ENCODE measurements around the gene PFN1. TPM values are rescaled to one million over a fixed set of nuclear protein-coding genes. Genes with fewer than 3 reads are reported as not detected.

The PFN1 gene
- total RNA-seq, 1 donor from 2014 or later: 1,484 TPM

DNA sequence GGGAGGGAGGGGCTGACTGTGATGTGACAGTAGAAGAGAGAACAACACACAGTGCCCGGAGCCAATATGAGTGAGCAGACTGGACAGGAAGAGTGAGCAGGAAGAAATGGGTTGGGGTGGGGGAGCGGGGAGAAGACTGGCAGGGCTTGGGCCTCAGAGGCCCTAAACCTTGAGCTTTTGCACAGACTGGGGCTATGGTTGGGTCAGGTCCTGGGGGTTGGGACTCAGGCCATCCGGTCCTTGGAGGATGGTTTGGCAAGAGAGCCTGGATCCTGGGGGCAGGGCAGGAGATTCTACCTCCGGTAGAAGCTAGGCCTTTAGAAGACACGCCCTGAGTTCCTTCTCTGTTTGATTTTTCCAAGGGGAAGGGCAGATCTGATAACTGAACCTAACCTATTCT lies 38.1 kb upstream of the PFN1 start:
- TF ChIP-seq CTCF (IDR thresholded peaks at IDR 0.05; ENCODE audit: insufficient read depth, low read length, poor library complexity, severe bottlenecking): no peak
- Histone ChIP-seq H3K36me3 (ENCODE audit: control insufficient read depth, insufficient read depth, low read length) (no peaks in the 10 kb centered on the region), H3K27me3 (ENCODE audit: control insufficient read depth, insufficient read depth, low read length) (no peaks in the 10 kb centered on the region), H3K4me3 (ENCODE audit: low read depth, low read length) (peak overlapping the region; percentile 66)
- DNase-seq (ENCODE audit: low read depth): no peak

- no peak for TF ChIP-seq CTCF (IDR thresholded peaks at IDR 0.05; ENCODE audit: insufficient read depth, low read length, poor library complexity, severe bottlenecking)
- Histone ChIP-seq H3K36me3 (ENCODE audit: control insufficient read depth, insufficient read depth, low read length) (peaks cover 3% of the 10 kb centered on the region), H3K27me3 (ENCODE audit: control insufficient read depth, insufficient read depth, low read length) (no peaks in the 10 kb centered on the region), H3K4me3 (ENCODE audit: low read depth, low read length) (no peak overlapping the region)
- DNase-seq (ENCODE audit: low read depth): no peak
These were observed 34.0 kb upstream of the PFN1 start for GRCh38 chr17:4982305-4982704.

DNA sequence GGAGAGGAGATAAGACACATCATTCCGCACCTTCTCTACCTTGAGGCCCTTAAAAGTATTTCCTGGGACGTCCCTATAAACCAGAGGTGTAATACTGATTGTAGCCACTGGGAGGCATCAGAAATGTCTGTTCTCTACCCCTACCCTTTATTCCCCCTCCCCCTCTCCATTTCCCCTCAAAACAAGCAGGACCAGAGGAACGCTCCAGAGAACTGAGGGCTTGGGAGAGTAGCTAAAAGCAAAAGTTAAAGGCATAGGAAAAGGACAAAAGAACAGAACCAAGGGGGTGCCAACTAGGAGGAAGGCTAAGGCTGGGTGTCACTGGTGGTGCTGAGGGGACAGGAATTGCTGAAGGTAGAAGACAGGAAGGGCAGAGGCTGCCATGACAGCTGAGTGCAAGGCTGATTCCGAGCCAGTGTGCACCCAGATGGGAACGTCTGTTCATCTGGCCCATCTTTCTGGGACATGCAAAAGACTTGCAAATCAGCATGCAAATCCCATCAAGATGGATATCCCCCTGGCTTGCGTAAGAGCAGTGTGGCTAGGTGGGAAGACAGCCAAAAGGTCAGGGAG lies 32.4 kb upstream of the PFN1 start:
- Histone ChIP-seq H3K27me3 (ENCODE audit: control insufficient read depth, insufficient read depth, low read length) (no peaks in the 10 kb centered on the region), H3K36me3 (ENCODE audit: control insufficient read depth, insufficient read depth, low read length) (peaks cover 3% of the 10 kb centered on the region), H3K4me3 (ENCODE audit: low read depth, low read length) (no peak overlapping the region)
- peak; percentile 71 for TF ChIP-seq CTCF (IDR thresholded peaks at IDR 0.05; ENCODE audit: insufficient read depth, low read length, poor library complexity, severe bottlenecking)
- DNase-seq (ENCODE audit: low read depth): no peak

DNA sequence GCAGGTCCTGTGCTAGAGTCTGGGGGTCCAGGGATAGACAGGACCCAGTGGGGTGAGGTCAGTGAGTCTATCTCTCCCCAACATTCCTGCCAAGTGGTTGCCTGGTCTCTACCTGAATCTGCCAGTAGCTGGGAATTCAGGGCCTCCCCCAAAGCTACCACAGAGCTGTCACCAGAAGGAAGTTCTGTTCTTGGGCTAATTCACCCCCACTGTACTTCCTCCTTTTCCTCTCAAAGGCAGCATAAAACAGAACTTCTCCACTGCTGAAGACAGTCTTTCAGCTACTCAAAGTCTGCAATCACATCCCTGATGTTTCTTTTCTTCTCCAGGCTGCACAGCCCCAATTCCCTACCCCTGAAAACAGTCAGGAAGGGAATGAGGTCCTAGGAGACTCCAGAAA lies 30.4 kb upstream of the PFN1 start:
- no peak overlapping the region for H3K4me3 ChIP-seq (ENCODE audit: low read depth, low read length)
- no peak for TF ChIP-seq CTCF (IDR thresholded peaks at IDR 0.05; ENCODE audit: insufficient read depth, low read length, poor library complexity, severe bottlenecking)
- no peak for DNase-seq (ENCODE audit: low read depth)
- peaks cover 3% of the 10 kb centered on the region for H3K36me3 ChIP-seq (ENCODE audit: control insufficient read depth, insufficient read depth, low read length)
- no peaks in the 10 kb centered on the region for H3K27me3 ChIP-seq (ENCODE audit: control insufficient read depth, insufficient read depth, low read length)

- H3K36me3 ChIP-seq (ENCODE audit: control insufficient read depth, insufficient read depth, low read length): peaks cover 2% of the 10 kb centered on the region
- no peak for TF ChIP-seq CTCF (IDR thresholded peaks at IDR 0.05; ENCODE audit: insufficient read depth, low read length, poor library complexity, severe bottlenecking)
- DNase-seq (ENCODE audit: low read depth): no peak
- H3K27me3 ChIP-seq (ENCODE audit: control insufficient read depth, insufficient read depth, low read length): no peaks in the 10 kb centered on the region
- H3K4me3 ChIP-seq (ENCODE audit: low read depth, low read length): no peak overlapping the region
These were observed 25.9 kb upstream of the PFN1 start for GRCh38 chr17:4974115-4974670.
